ENCODE measurements around the gene SP4.

DNA sequence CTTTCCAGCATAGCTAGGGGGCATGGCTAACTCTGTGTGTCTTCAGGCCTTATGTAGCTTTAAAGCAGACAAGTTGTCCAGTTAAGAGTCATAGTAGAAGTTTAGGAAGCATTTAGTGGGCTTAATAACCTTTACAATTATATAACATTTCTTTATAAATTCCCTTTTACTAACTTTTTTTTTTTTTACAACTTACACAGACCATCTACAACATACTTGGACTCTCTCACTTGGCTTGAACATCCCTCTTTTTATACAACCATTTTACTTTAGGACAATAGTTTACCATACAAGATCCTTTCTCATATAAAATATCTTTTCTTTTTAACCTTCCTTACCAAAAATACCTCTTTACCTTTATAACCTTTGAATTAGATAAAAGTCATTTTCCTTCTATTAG, 26.3 kb downstream of the SP4 start:
- TF ChIP-seq, protein P1, sequence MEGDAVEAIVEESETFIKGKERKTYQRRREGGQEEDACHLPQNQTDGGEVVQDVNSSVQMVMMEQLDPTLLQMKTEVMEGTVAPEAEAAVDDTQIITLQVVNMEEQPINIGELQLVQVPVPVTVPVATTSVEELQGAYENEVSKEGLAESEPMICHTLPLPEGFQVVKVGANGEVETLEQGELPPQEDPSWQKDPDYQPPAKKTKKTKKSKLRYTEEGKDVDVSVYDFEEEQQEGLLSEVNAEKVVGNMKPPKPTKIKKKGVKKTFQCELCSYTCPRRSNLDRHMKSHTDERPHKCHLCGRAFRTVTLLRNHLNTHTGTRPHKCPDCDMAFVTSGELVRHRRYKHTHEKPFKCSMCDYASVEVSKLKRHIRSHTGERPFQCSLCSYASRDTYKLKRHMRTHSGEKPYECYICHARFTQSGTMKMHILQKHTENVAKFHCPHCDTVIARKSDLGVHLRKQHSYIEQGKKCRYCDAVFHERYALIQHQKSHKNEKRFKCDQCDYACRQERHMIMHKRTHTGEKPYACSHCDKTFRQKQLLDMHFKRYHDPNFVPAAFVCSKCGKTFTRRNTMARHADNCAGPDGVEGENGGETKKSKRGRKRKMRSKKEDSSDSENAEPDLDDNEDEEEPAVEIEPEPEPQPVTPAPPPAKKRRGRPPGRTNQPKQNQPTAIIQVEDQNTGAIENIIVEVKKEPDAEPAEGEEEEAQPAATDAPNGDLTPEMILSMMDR (IDR thresholded peaks at IDR 0.05): no peak
- no peak for TF ChIP-seq EZH2 (IDR thresholded peaks at IDR 0.05; ENCODE audit: borderline replicate concordance, insufficient read depth, low read depth, low read length, poor library complexity, severe bottlenecking)

Data from B cell (primary cell).